OCI-LY3 (cell line): Measurements from ENCODE around the gene MYO5B.

Experiments used
- H2AFZ ChIP-seq: fragments of 200-600, 300-600 bp; shearing (Covaris generic); 2 replicates; pipeline ENCODE4 v1.6.0; 2014; ENCODE audit warnings: antibody characterized with exemption, low read depth, low read length
- H3K27ac ChIP-seq: fragments of 200-600, 300-600 bp; sonication (generic); 2 replicates; pipeline ENCODE4 v1.5.1; 2014; ENCODE audit warnings: mild to moderate bottlenecking, low read length, moderate library complexity, mixed read lengths
- H3K27me3 ChIP-seq: fragments of 200-600, 300-600 bp; sonication (generic); 2 replicates; pipeline ENCODE4 v1.6.1; 2014; ENCODE audit warnings: low read depth, low read length, mixed read lengths
- H3K36me3 ChIP-seq: fragments of 200-600, 300-600 bp; sonication (generic); replicated peaks from 2 replicates; pipeline ENCODE3; 2014; ENCODE audit warnings: low read depth, low read length, mixed read lengths
- H3K4me1 ChIP-seq: fragments of 300-600, 200-600 bp; sonication (generic); 2 replicates; pipeline ENCODE4 v1.6.1; 2014; ENCODE audit warnings: low read length, mixed read lengths
- H3K4me2 ChIP-seq: fragments of 200-600, 300-600 bp; sonication (generic); 2 replicates; pipeline ENCODE4 v1.6.1; 2014; ENCODE audit warnings: low read length, mixed read lengths
- H3K4me3 ChIP-seq: fragments of 300-600, 200-600 bp; sonication (generic); 2 replicates; pipeline ENCODE4 v1.5.1; 2014; ENCODE audit warnings: antibody characterized with exemption, mild to moderate bottlenecking, low read length, moderate library complexity
- H3K79me2 ChIP-seq: fragments of 300-600, 200-600 bp; shearing (Covaris generic); 2 replicates; pipeline ENCODE4 v1.6.1; 2014; ENCODE audit warnings: mild to moderate bottlenecking, low read length, mixed read lengths
- H3K9ac ChIP-seq: fragments of 300-600, 200-600 bp; shearing (Covaris generic); 2 replicates; pipeline ENCODE4 v1.6.0; 2014; ENCODE audit warnings: mild to moderate bottlenecking, low read length, moderate library complexity
- H3K9me3 ChIP-seq: fragments of 200-600, 300-600 bp; shearing (Covaris generic); 2 replicates; pipeline ENCODE4 v1.6.1; 2014; ENCODE audit warnings: low read length, mixed read lengths; ENCODE audit not compliant: insufficient read depth
- H4K20me1 ChIP-seq: fragments of 200-600, 300-600 bp; sonication (generic); 2 replicates; pipeline ENCODE4 v1.6.1; 2016; ENCODE audit warnings: low read length, mixed read lengths; ENCODE audit not compliant: insufficient read depth
- CTCF ChIP-seq: fragments of 200-600, 300-600 bp; sonication (generic); IDR thresholded peaks from 2 replicates; pipeline ENCODE4 v1.5.1; 2014; ENCODE audit warnings: antibody characterized with exemption, low read length, low read depth
- EZH2phosphoT487 ChIP-seq: fragments of 200-600 bp; shearing (Covaris generic); IDR thresholded peaks from 2 replicates; pipeline ENCODE4 v1.6.1; 2018; ENCODE audit warnings: antibody characterized with exemption, mixed run types, low read depth

Gene MYO5B

GRCh38 chr18:49910986-49911385, 284.0 kb downstream of the MYO5B start:
- Histone ChIP-seq H3K4me1 (no peaks in the 10 kb centered on the region), H3K36me3 (no peaks in the 10 kb centered on the region), H3K4me3 (no peak overlapping the region), H3K79me2 (no peaks in the 10 kb centered on the region), H3K27ac (no peak overlapping the region), H3K9me3 (no peaks in the 10 kb centered on the region), H4K20me1 (no peaks in the 10 kb centered on the region), H3K9ac (no peak overlapping the region), H2AFZ (no peak overlapping the region), H3K27me3 (peaks cover 56% of the 10 kb centered on the region), H3K4me2 (no peak overlapping the region)
- TF ChIP-seq CTCF (no peak), EZH2phosphoT487 (no peak)

- H3K4me2 ChIP-seq: no peak overlapping the region
- no peak overlapping the region for H3K4me3 ChIP-seq
- no peak for TF ChIP-seq CTCF
- TF ChIP-seq EZH2phosphoT487: no peak
- H3K27me3 ChIP-seq: peaks cover 53% of the 10 kb centered on the region
- no peak overlapping the region for H3K9ac ChIP-seq
- H3K9me3 ChIP-seq: no peaks in the 10 kb centered on the region
- H3K4me1 ChIP-seq: no peaks in the 10 kb centered on the region
- H3K36me3 ChIP-seq: no peaks in the 10 kb centered on the region
- H3K79me2 ChIP-seq: no peaks in the 10 kb centered on the region
- H4K20me1 ChIP-seq: no peaks in the 10 kb centered on the region
- no peak overlapping the region for H2AFZ ChIP-seq
- no peak overlapping the region for H3K27ac ChIP-seq
Observed at GRCh38 chr18:49910019-49910418, 284.9 kb downstream of the MYO5B start.

- Histone ChIP-seq H3K27ac (no peak overlapping the region), H3K9me3 (no peaks in the 10 kb centered on the region), H3K4me3 (no peak overlapping the region), H3K4me1 (no peaks in the 10 kb centered on the region), H3K4me2 (no peak overlapping the region), H2AFZ (no peak overlapping the region), H3K9ac (no peak overlapping the region), H3K27me3 (peaks cover 54% of the 10 kb centered on the region), H3K36me3 (no peaks in the 10 kb centered on the region), H3K79me2 (no peaks in the 10 kb centered on the region), H4K20me1 (no peaks in the 10 kb centered on the region)
- no peak for TF ChIP-seq EZH2phosphoT487
- no peak for TF ChIP-seq CTCF
Observed at GRCh38 chr18:49907346-49907929, 287.5 kb downstream of the MYO5B start.

GRCh38 chr18:49905771-49906170, 289.2 kb downstream of the MYO5B start:
- 0 out of 2 replicates have a peak, but pooled peaks cover 3% of the 10 kb centered on the region for H4K20me1 ChIP-seq
- H3K27ac ChIP-seq: no peak overlapping the region
- no peaks in the 10 kb centered on the region for H3K4me1 ChIP-seq
- TF ChIP-seq EZH2phosphoT487 (no peak), CTCF (no peak)
- no peak overlapping the region for H3K4me2 ChIP-seq
- H3K4me3 ChIP-seq: no peak overlapping the region
- H3K9me3 ChIP-seq: no peaks in the 10 kb centered on the region
- H3K79me2 ChIP-seq: no peaks in the 10 kb centered on the region
- no peaks in the 10 kb centered on the region for H3K36me3 ChIP-seq
- H2AFZ ChIP-seq: no peak overlapping the region
- no peak overlapping the region for H3K9ac ChIP-seq
- peaks cover 66% of the 10 kb centered on the region for H3K27me3 ChIP-seq
